Hindlimb muscle (tissue), 1 donor: Measurements from ENCODE around the gene EIF1AY. TPM values are rescaled to one million over a fixed set of nuclear protein-coding genes. Genes with fewer than 3 reads are reported as not detected.
"Not testable (repeated sequence)": the region's sequence is repeated elsewhere in the genome, so short reads cannot be mapped to it uniquely, and the experiment has no call there.

Experiments
- DNase-seq: peaks from one replicate; pipeline ENCODE4 v3.0.0-alpha.2; 2013
- polyA plus RNA-seq: library from polyadenylated mRNA; unstranded; fragments of 120-200 nt; gene quantifications from one replicate; pipeline ENCODE4 v1.2.1, GENCODE V29; 2013; ENCODE audit not compliant: insufficient read length

EIF1AY gene, protein sequence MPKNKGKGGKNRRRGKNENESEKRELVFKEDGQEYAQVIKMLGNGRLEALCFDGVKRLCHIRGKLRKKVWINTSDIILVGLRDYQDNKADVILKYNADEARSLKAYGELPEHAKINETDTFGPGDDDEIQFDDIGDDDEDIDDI
- polyA plus RNA-seq, result 103 TPM

GRCh38 chrY:20575531-20576121 is at the start of gene EIF1AY:
EIF1AY (plus strand) TSS chrY:20575776; CDS start chrY:20575872, 96 bp downstream.
- peak; percentile 94 for DNase-seq

- no peak for DNase-seq
Measured at GRCh38 chrY:20528435-20528834, 47.1 kb upstream of the EIF1AY start.

DNA sequence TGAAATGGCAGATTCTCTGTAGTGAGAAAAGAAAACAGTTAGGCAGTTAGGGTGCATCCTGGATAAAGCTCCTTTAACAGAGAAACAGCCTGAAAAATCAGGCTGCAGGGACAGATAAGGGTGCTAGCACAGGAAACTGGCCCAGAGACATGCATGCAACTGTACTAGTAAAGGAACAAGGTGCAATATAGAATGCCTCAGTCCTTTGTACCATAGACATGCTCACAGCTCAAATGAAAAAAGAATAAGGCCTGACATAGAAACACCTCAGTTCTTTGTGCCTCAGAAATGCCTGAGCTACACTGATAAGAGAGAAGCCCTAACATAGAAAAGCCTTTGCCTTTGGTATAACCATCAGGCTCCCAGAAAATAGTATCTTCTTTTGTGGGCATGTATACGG is 37.4 kb upstream of the EIF1AY start:
- no peak for DNase-seq

- DNase-seq, result no peak
Measured at GRCh38 chrY:20538933-20539332, 36.6 kb upstream of the EIF1AY start.

GRCh38 chrY:20544451-20544960 is 31.1 kb upstream of the EIF1AY start:
- DNase-seq, result no peak

GRCh38 chrY:20546071-20546470 is 29.5 kb upstream of the EIF1AY start:
- no peak for DNase-seq

- no peak for DNase-seq
Measured at GRCh38 chrY:20549289-20549688, 26.3 kb upstream of the EIF1AY start.

- DNase-seq, result no peak
Measured at GRCh38 chrY:20551840-20552239, 23.7 kb upstream of the EIF1AY start.

- not testable (repeated sequence) for DNase-seq
Measured at GRCh38 chrY:20552764-20553323, 22.7 kb upstream of the EIF1AY start.

GRCh38 chrY:20555820-20556219 is 19.8 kb upstream of the EIF1AY start:
- no peak for DNase-seq

- peak; percentile 24 for DNase-seq
Measured at GRCh38 chrY:20558677-20559076, 16.9 kb upstream of the EIF1AY start.

GRCh38 chrY:20559873-20560512 is 15.6 kb upstream of the EIF1AY start:
- no peak for DNase-seq

GRCh38 chrY:20571306-20571705 is 4.3 kb upstream of the EIF1AY start:
- DNase-seq, result no peak

DNA sequence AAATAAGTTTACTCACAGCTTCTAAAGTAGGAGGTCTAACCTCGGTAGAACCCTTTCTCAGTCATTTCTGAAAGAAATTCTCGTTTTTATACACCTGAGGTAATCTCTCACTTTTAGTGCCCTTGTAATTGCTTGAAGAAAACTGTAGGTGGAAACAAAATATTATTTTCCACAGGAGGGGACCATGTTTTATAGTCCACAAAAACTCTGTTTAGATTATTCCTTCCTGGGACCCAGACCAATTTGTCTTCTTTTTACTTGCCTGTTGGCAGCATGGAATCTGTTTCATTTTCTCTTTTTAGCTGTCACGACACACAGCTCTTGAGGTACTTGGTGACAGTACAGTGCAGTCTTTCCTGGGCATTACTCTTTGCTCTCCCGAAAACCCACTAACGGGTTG is 930 bp downstream of the EIF1AY start:
- no peak for DNase-seq

DNA sequence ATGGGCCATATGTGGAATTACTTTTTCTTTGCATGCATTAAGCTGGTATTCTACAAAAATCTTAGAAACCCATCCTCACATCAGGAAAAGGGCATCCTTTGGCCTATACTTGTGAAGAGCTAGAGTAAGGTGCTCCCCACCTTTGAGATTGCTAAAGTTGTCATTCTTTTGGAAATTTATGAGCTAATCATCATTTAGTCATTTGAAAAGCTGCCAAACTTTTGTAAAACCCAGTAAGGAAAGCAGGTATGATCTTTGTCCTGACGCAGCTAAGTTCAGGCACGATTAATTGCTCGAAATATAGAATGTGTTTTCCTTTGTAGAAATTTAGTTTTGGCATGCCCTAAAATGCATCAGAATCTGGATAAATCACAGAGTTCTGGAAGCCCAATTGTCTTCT is 2.6 kb downstream of the EIF1AY start:
- DNase-seq, result no peak

DNA sequence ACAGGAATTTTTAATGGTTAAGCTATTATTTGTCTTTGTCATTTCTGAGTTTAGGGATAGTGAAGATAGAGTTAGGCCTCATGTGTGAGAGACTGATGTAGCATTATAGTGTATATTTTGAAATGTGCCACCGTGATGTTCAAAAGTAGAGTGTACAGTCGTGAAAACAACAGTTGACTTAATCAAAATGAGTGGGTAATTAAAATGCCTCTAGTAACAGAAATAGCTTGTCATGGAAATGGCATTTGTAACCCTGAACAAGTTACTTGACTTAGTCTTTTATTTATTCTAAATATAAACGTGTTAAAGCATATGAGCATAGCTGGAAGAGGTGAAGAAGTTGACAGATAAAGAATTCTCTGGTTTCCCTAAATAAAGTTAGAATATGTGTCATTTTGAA is 6.1 kb downstream of the EIF1AY start:
- DNase-seq, result no peak

GRCh38 chrY:20586161-20586560 is 10.6 kb downstream of the EIF1AY start:
- DNase-seq, result no peak

Other genes with a start within 250 kb of the EIF1AY start
- gene RPS4Y2, start 180.3 kb downstream of the EIF1AY start, polyA plus RNA-seq, result not detected